Measurements from ENCODE around the gene MPV17. TPM values are rescaled to one million over a fixed set of nuclear protein-coding genes. Genes with fewer than 3 reads are reported as not detected.

The MPV17 gene
- total and polyA plus RNA-seq, 2 of the 13 experiments (the other 11 are each of a cell fraction or from before 2014, with no cell fraction given): 48.9 to 129 TPM

- TF ChIP-seq ARID4A (CRISPR knock-in tag; IDR thresholded peaks at IDR 0.05; ENCODE audit: borderline replicate concordance): 0 out of 2 replicates have a peak, but pooled peaks have one; percentile 34
- TF ChIP-seq BRCA1 (CRISPR knock-in tag; IDR thresholded peaks at IDR 0.05): no peak
- peak; percentile 36 for TF ChIP-seq RBM22 (optimal IDR thresholded peaks at IDR 0.05; ENCODE audit: low read length)
- TF ChIP-seq, protein P1, sequence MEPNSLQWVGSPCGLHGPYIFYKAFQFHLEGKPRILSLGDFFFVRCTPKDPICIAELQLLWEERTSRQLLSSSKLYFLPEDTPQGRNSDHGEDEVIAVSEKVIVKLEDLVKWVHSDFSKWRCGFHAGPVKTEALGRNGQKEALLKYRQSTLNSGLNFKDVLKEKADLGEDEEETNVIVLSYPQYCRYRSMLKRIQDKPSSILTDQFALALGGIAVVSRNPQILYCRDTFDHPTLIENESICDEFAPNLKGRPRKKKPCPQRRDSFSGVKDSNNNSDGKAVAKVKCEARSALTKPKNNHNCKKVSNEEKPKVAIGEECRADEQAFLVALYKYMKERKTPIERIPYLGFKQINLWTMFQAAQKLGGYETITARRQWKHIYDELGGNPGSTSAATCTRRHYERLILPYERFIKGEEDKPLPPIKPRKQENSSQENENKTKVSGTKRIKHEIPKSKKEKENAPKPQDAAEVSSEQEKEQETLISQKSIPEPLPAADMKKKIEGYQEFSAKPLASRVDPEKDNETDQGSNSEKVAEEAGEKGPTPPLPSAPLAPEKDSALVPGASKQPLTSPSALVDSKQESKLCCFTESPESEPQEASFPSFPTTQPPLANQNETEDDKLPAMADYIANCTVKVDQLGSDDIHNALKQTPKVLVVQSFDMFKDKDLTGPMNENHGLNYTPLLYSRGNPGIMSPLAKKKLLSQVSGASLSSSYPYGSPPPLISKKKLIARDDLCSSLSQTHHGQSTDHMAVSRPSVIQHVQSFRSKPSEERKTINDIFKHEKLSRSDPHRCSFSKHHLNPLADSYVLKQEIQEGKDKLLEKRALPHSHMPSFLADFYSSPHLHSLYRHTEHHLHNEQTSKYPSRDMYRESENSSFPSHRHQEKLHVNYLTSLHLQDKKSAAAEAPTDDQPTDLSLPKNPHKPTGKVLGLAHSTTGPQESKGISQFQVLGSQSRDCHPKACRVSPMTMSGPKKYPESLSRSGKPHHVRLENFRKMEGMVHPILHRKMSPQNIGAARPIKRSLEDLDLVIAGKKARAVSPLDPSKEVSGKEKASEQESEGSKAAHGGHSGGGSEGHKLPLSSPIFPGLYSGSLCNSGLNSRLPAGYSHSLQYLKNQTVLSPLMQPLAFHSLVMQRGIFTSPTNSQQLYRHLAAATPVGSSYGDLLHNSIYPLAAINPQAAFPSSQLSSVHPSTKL (CRISPR knock-in tag; IDR thresholded peaks at IDR 0.05): 0 out of 2 replicates have a peak, but pooled peaks have one; percentile 13
- TF ChIP-seq ZNF614 (CRISPR knock-in tag; IDR thresholded peaks at IDR 0.05; ENCODE audit: borderline replicate concordance): no peak
- no peak for TF ChIP-seq YEATS2 (CRISPR knock-in tag; IDR thresholded peaks at IDR 0.05; ENCODE audit: borderline replicate concordance)
- TF ChIP-seq ZBTB42 (CRISPR knock-in tag; IDR thresholded peaks at IDR 0.05): no peak
- no peak for TF ChIP-seq HNF1B (CRISPR knock-in tag; IDR thresholded peaks at IDR 0.05)
- no peak for TF ChIP-seq KLF13 (CRISPR knock-in tag; IDR thresholded peaks at IDR 0.05)
- 0 out of 2 replicates have a peak, but pooled peaks have one; percentile 35 for TF ChIP-seq ZBTB33 (CRISPR knock-in tag; IDR thresholded peaks at IDR 0.05)
- no peak for TF ChIP-seq SRSF1 (optimal IDR thresholded peaks at IDR 0.05; ENCODE audit: low read depth, low read length)
- TF ChIP-seq ZFP90 (CRISPR knock-in tag; IDR thresholded peaks at IDR 0.05; ENCODE audit: borderline replicate concordance): no peak
- TF ChIP-seq ZNF652 (CRISPR knock-in tag; IDR thresholded peaks at IDR 0.05; ENCODE audit: borderline replicate concordance, low read depth): peak; percentile 67; the same call in 1 of the 2 replicates
- no peak for TF ChIP-seq ZFP41 (CRISPR knock-in tag; IDR thresholded peaks at IDR 0.05; ENCODE audit: borderline replicate concordance)
- TF ChIP-seq, protein P2, sequence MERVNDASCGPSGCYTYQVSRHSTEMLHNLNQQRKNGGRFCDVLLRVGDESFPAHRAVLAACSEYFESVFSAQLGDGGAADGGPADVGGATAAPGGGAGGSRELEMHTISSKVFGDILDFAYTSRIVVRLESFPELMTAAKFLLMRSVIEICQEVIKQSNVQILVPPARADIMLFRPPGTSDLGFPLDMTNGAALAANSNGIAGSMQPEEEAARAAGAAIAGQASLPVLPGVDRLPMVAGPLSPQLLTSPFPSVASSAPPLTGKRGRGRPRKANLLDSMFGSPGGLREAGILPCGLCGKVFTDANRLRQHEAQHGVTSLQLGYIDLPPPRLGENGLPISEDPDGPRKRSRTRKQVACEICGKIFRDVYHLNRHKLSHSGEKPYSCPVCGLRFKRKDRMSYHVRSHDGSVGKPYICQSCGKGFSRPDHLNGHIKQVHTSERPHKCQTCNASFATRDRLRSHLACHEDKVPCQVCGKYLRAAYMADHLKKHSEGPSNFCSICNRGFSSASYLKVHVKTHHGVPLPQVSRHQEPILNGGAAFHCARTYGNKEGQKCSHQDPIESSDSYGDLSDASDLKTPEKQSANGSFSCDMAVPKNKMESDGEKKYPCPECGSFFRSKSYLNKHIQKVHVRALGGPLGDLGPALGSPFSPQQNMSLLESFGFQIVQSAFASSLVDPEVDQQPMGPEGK (CRISPR knock-in tag; IDR thresholded peaks at IDR 0.05): 0 out of 2 replicates have a peak, but pooled peaks have one; percentile 34
Measured at GRCh38 chr2:27312152-27312551, 10.7 kb downstream of the MPV17 start (continued).

Data from HepG2 (cell line).